AG04450 (cell line): Measurements from ENCODE around the gene HOXA9. TPM values are rescaled to one million over a fixed set of nuclear protein-coding genes. Genes with fewer than 3 reads are reported as not detected.
A peak's percentile ranks its signal among the peaks of the same experiment; 100 is the strongest.

Source experiments
- CTCF ChIA-PET: fragments of 300-600, 350-600 bp; formaldehyde crosslinking; extraction: SDS; loops from one replicate; lab custom pipeline; 2022; ENCODE audit warnings: antibody characterized with exemption, inconsistent platforms; lab: Charles Lee
- POLR2A ChIA-PET: fragments of 350-600 bp; formaldehyde crosslinking; extraction: SDS; loops from one replicate; lab custom pipeline; 2021; ENCODE audit warnings: antibody characterized with exemption, inconsistent platforms; lab: Yijun Ruan, JAX
- DNase-seq: peaks from one replicate; pipeline ENCODE4 v3.0.0-alpha.2; 2011; ENCODE audit warnings: low read depth, low spot score
- H3K27ac ChIP-seq: one replicate; pipeline ENCODE4 v1.5.1; 2012; ENCODE audit warnings: low read depth, low read length, control low read depth
- H3K27me3 ChIP-seq: one replicate; pipeline ENCODE4 v1.6.0; 2012; ENCODE audit warnings: low read length; ENCODE audit not compliant: control insufficient read depth, insufficient read depth
- H3K4me3 ChIP-seq: 2 replicates; pipeline ENCODE4 v1.5.1; 2011; ENCODE audit warnings: mild to moderate bottlenecking, low read depth, low read length, control low read depth
- H3K9me3 ChIP-seq: 2 replicates; pipeline ENCODE4 v1.5.1; 2012; ENCODE audit warnings: low read length; ENCODE audit not compliant: control insufficient read depth, insufficient read depth
- polyA plus RNA-seq: library from polyadenylated mRNA; depleted of rRNA; stranded (reverse); fragments of >200 nt; gene quantifications from 2 replicates; pipeline ENCODE4 v1.2.3, GENCODE V29; 2011
- TF ChIP-seq, protein P1 (sequence below): IDR thresholded peaks from 2 replicates; pipeline ENCODE4 v1.5.1; 2011; ENCODE audit warnings: low read depth, low read length, control low read depth, inconsistent platforms

Gene HOXA9
- polyA plus RNA-seq, 1 experiment, result 1.5 TPM

- ChIA-PET CTCF (interaction anchor here (0.6 to 1.1 kb wide), 3 partner anchors 27 to 1291 kb away, joined by 3 to 5 read pairs (median 3); no protein-coding TSS in a partner anchor), POLR2A (interaction anchor here (0.6 kb wide), 1 partner anchor 10 kb away, joined by 4 read pairs; no protein-coding TSS in a partner anchor)
- DNase-seq, result no peak
- Histone ChIP-seq H3K4me3 (peak overlapping the region; percentile 31), H3K9me3 (peaks cover 18% of the 10 kb centered on the region; the same call in 1 of the 2 replicates), H3K27me3 (peaks cover 96% of the 10 kb centered on the region), H3K27ac (no peak overlapping the region)
- TF ChIP-seq, protein P1, sequence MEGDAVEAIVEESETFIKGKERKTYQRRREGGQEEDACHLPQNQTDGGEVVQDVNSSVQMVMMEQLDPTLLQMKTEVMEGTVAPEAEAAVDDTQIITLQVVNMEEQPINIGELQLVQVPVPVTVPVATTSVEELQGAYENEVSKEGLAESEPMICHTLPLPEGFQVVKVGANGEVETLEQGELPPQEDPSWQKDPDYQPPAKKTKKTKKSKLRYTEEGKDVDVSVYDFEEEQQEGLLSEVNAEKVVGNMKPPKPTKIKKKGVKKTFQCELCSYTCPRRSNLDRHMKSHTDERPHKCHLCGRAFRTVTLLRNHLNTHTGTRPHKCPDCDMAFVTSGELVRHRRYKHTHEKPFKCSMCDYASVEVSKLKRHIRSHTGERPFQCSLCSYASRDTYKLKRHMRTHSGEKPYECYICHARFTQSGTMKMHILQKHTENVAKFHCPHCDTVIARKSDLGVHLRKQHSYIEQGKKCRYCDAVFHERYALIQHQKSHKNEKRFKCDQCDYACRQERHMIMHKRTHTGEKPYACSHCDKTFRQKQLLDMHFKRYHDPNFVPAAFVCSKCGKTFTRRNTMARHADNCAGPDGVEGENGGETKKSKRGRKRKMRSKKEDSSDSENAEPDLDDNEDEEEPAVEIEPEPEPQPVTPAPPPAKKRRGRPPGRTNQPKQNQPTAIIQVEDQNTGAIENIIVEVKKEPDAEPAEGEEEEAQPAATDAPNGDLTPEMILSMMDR, result no peak
These were observed 18.5 kb upstream of the HOXA9 start for GRCh38 chr7:27183682-27184336.

- no peak overlapping the region for H3K27ac ChIP-seq
- DNase-seq, result no peak
- TF ChIP-seq, protein P1, result no peak
- H3K9me3 ChIP-seq, result peaks cover 17% of the 10 kb centered on the region; the same call in 1 of the 2 replicates
- H3K27me3 ChIP-seq, result peaks cover 94% of the 10 kb centered on the region
- ChIA-PET CTCF (interaction anchor here (0.6 to 1.1 kb wide), 2 partner anchors 911 to 1291 kb away, joined by 3 to 5 read pairs; no protein-coding TSS in a partner anchor), POLR2A (no interaction called here)
- H3K4me3 ChIP-seq, result no peak overlapping the region
These were observed 17.7 kb upstream of the HOXA9 start for GRCh38 chr7:27182861-27183681.

DNA sequence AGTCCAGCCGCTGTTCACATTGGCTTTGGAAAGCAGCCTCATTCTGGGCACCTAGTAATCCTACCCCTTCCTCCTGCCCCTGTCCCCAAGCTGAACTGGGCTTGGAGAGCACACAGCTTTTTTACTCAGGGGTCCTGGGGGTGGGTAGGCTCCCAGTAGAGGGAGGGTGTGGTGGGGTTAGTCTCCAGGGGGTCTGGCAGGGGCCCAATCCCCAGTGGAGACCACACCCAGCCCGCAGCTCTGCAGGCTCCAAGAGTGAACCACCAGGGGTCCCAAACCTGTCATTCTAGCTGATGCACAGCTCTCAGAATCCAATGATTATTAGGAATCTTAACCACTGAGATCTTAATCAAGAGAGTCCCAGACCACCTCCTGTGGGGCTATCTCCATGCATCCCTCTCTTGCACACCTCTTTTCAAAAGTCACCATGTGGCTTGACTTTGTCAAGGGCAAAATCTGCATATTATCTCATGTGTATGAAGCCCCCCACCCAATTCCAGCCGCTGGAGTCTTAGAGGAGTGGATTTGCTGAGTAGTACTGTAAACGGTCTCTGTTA is 17.0 kb upstream of the HOXA9 start:
- DNase-seq, result no peak
- H3K9me3 ChIP-seq, result peaks cover 14% of the 10 kb centered on the region; the same call in 1 of the 2 replicates
- TF ChIP-seq, protein P1, result no peak
- ChIA-PET CTCF (interaction anchor here (0.6 to 1.3 kb wide), 4 partner anchors 13 to 1289 kb away, joined by 3 to 11 read pairs (median 4); no protein-coding TSS in a partner anchor), POLR2A (interaction anchor here (0.6 kb wide), 1 partner anchor 72 kb away, joined by 4 read pairs; no protein-coding TSS in a partner anchor)
- peaks cover 93% of the 10 kb centered on the region for H3K27me3 ChIP-seq
- no peak overlapping the region for H3K27ac ChIP-seq
- no peak overlapping the region for H3K4me3 ChIP-seq

GRCh38 chr7:27181795-27182275 is 16.5 kb upstream of the HOXA9 start:
- Histone ChIP-seq H3K27ac (no peak overlapping the region), H3K4me3 (no peak overlapping the region), H3K27me3 (peaks cover 93% of the 10 kb centered on the region), H3K9me3 (peaks cover 14% of the 10 kb centered on the region; the same call in 1 of the 2 replicates)
- TF ChIP-seq, protein P1, result no peak
- ChIA-PET POLR2A (interaction anchor here (0.6 kb wide), 1 partner anchor 71 kb away, joined by 4 read pairs; no protein-coding TSS in a partner anchor), CTCF (interaction anchor here (0.6 to 1.3 kb wide), 4 partner anchors 14 to 1289 kb away, joined by 3 to 11 read pairs (median 4); no protein-coding TSS in a partner anchor)
- DNase-seq, result no peak
